ENCODE results near the gene DNAJB13. TPM values are rescaled to one million over a fixed set of nuclear protein-coding genes. Genes with fewer than 3 reads are reported as not detected.
"Not testable (repeated sequence)": the region's sequence is repeated elsewhere in the genome, so short reads cannot be mapped to it uniquely, and the experiment has no call there.

Gene DNAJB13
- total RNA-seq, 1 experiment from 2014 or later: not detected

DNA sequence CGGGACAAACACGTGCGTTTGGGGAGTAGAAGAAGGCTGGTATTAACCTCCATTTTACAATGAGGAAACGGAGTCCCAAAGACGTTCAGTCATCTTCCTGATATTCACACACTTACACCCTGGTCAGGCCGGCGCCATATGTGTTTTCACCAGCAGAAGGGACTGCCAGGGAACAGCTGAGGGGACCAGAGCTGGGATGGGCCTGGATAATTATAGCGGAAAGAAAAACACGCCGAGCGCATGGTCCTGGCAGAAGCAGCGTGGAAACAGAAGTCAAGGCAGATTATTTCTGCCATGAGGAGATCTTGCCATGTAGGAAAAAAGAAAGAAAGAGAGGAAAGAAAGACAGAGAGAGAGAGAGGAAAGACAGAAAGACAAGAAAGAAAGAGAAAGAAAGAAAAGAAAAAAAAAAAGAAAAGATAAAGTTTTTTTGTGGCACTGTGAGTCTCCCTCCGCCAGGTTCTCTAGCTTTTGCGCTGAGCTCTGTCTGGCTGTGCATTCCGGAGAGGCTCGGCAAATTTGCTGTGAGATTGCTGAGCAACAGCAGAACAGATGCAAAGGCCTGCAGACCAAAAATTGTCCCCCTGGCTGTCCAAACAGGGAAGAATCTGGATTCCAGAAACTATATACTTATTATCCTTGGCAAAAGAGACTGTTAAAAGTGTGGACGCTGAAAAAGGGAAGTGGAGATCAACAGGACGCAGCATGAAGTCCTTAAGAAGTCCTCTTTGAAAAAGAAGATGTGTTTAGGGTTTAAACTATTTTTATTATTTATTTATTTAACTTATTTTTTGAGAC is 33.1 kb downstream of the DNAJB13 start:
- Histone ChIP-seq H3K79me1 (ENCODE audit: insufficient read depth, low read depth, low read length, poor library complexity, severe bottlenecking) (no peaks in the 10 kb centered on the region), H2BK15ac (ENCODE audit: low read depth, low read length) (no peak overlapping the region), H4K91ac (ENCODE audit: insufficient read length, low read depth, low read length) (no peak overlapping the region), H2BK20ac (ENCODE audit: low read depth, low read length, poor library complexity, severe bottlenecking) (no peak overlapping the region), H4K5ac (ENCODE audit: insufficient read length, low read depth, low read length) (no peak overlapping the region), H3K23me2 (ENCODE audit: insufficient read length, low read depth, low read length, poor library complexity, severe bottlenecking) (peaks cover 11% of the 10 kb centered on the region), H2BK12ac (ENCODE audit: insufficient read length, low read depth, low read length) (no peak overlapping the region), H3K27me3 (ENCODE audit: insufficient read depth, low read length) (no peaks in the 10 kb centered on the region), H2AFZ (ENCODE audit: low read length) (peak overlapping the region; percentile 7), H3K4me2 (ENCODE audit: insufficient read depth, insufficient read length, low read length) (peak overlapping the region; percentile 62), H3T11ph (ENCODE audit: low read length) (no peak overlapping the region), H2BK5ac (ENCODE audit: insufficient read length, low read length) (no peak overlapping the region), H4K20me1 (ENCODE audit: control insufficient read depth, insufficient read depth, insufficient read length) (no peaks in the 10 kb centered on the region), H3K9ac (ENCODE audit: extremely low read depth, insufficient read length, low read length) (no peak overlapping the region), H3K56ac (ENCODE audit: insufficient read length, low read depth, low read length) (no peak overlapping the region), H3K79me2 (ENCODE audit: insufficient read depth, low read length) (0 out of 2 replicates have a peak, but pooled peaks cover 2% of the 10 kb centered on the region), H3K4me1 (ENCODE audit: insufficient read depth, low read length) (no peaks in the 10 kb centered on the region; the same call in 1 of the 2 replicates), H3K4ac (ENCODE audit: low read depth, low read length) (no peak overlapping the region; the same call in 1 of the 2 replicates), H4K8ac (replicated peaks; ENCODE audit: insufficient read length, low read depth, low read length) (no peak overlapping the region), H3K27ac (ENCODE audit: insufficient read length, low read depth, low read length) (no peak overlapping the region), H3K14ac (ENCODE audit: insufficient read depth, low read length) (peak overlapping the region; percentile 21; the same call in 1 of the 2 replicates), H3K9me3 (ENCODE audit: control insufficient read depth, low read depth, low read length) (no peaks in the 10 kb centered on the region), H3K23ac (ENCODE audit: insufficient read length, low read depth, low read length) (no peak overlapping the region), H2AK5ac (ENCODE audit: insufficient read length, low read length) (no peak overlapping the region), H3K18ac (ENCODE audit: insufficient read length, low read depth, low read length) (no peak overlapping the region), H2BK120ac (ENCODE audit: low read depth, low read length, poor library complexity, severe bottlenecking) (no peak overlapping the region)
- H3K4me3 Mint-ChIP-seq: peak overlapping the region; percentile 85 to 97
- H3K9me3 Mint-ChIP-seq: no peaks in the 10 kb centered on the region; a peak in 1 of 5 replicates
- peaks cover 31 to 40% of the 10 kb centered on the region in 2 experiments for H3K4me1 Mint-ChIP-seq
- no peak for DNase-seq
- peaks cover 17 to 25% (median 25%) of the 10 kb centered on the region in 3 experiments; a peak in 6 of 7 replicates for H3K36me3 Mint-ChIP-seq (ENCODE audit: insufficient read depth in 1 of 3, low read depth in 3 of 3)
- WGBS (ENCODE audit: extremely low coverage, insufficient read length, low lambda C conversion rate): no CpG with 5 or more reads among the region's 18 CpGs
- TF ChIP-seq CTCF (conservative IDR thresholded peaks at IDR 0.05): no peak
- H3K27ac Mint-ChIP-seq: peak overlapping the region in 2 of 3 experiments; percentile 9 to 46; a peak in 1 of 7 replicates
- peaks cover 22% of the 10 kb centered on the region for H3K27me3 Mint-ChIP-seq (ENCODE audit: low read depth)

GRCh38 chr11:73985661-73986060 is 34.8 kb downstream of the DNAJB13 start:
- not testable (repeated sequence) for DNase-seq; H2BK12ac ChIP-seq (ENCODE audit: insufficient read length, low read depth, low read length); H4K5ac ChIP-seq (ENCODE audit: insufficient read length, low read depth, low read length); H3K79me2 ChIP-seq (ENCODE audit: insufficient read depth, low read length); H3K56ac ChIP-seq (ENCODE audit: insufficient read length, low read depth, low read length); H3K27ac ChIP-seq (ENCODE audit: insufficient read length, low read depth, low read length); H3K27ac Mint-ChIP-seq; H3K9me3 Mint-ChIP-seq; H3K18ac ChIP-seq (ENCODE audit: insufficient read length, low read depth, low read length); H4K8ac ChIP-seq (replicated peaks; ENCODE audit: insufficient read length, low read depth, low read length); H3K9ac ChIP-seq (ENCODE audit: extremely low read depth, insufficient read length, low read length); H3K4me3 Mint-ChIP-seq; H2BK5ac ChIP-seq (ENCODE audit: insufficient read length, low read length); H4K20me1 ChIP-seq (ENCODE audit: control insufficient read depth, insufficient read depth, insufficient read length); H3T11ph ChIP-seq (ENCODE audit: low read length); H2BK20ac ChIP-seq (ENCODE audit: low read depth, low read length, poor library complexity, severe bottlenecking); H2AK5ac ChIP-seq (ENCODE audit: insufficient read length, low read length); H3K4ac ChIP-seq (ENCODE audit: low read depth, low read length); H3K23ac ChIP-seq (ENCODE audit: insufficient read length, low read depth, low read length); H4K91ac ChIP-seq (ENCODE audit: insufficient read length, low read depth, low read length); H3K79me1 ChIP-seq (ENCODE audit: insufficient read depth, low read depth, low read length, poor library complexity, severe bottlenecking); H3K14ac ChIP-seq (ENCODE audit: insufficient read depth, low read length); H3K4me1 ChIP-seq (ENCODE audit: insufficient read depth, low read length); H3K4me2 ChIP-seq (ENCODE audit: insufficient read depth, insufficient read length, low read length); H2BK15ac ChIP-seq (ENCODE audit: low read depth, low read length); H2AFZ ChIP-seq (ENCODE audit: low read length); H3K27me3 ChIP-seq (ENCODE audit: insufficient read depth, low read length); H3K9me3 ChIP-seq (ENCODE audit: control insufficient read depth, low read depth, low read length); H2BK120ac ChIP-seq (ENCODE audit: low read depth, low read length, poor library complexity, severe bottlenecking)
- peaks cover 22% of the 10 kb centered on the region for H3K27me3 Mint-ChIP-seq (ENCODE audit: low read depth)
- H3K4me1 Mint-ChIP-seq: peaks cover 22 to 28% of the 10 kb centered on the region in 2 experiments
- H3K23me2 ChIP-seq (ENCODE audit: insufficient read length, low read depth, low read length, poor library complexity, severe bottlenecking): peaks cover 11% of the 10 kb centered on the region
- H3K36me3 Mint-ChIP-seq (ENCODE audit: insufficient read depth in 1 of 3, low read depth in 3 of 3): peaks cover 7 to 10% (median 9%) of the 10 kb centered on the region in 3 experiments; a peak in 6 of 7 replicates
- WGBS (ENCODE audit: extremely low coverage, insufficient read length, low lambda C conversion rate): no CpG with 5 or more reads among the region's 4 CpGs

All from H9 (cell line).